ENCODE data around the gene ARHGEF1. TPM values are rescaled to one million over a fixed set of nuclear protein-coding genes. Genes with fewer than 3 reads are reported as not detected.
"Not testable (repeated sequence)": the region's sequence is repeated elsewhere in the genome, so short reads cannot be mapped to it uniquely, and the experiment has no call there.

ARHGEF1 gene
- polyA plus RNA-seq, 3 donors: 29.8 to 32.8 (median 30.4) TPM

GRCh38 chr19:41928754-41929535 is 46.0 kb downstream of the ARHGEF1 start:
- no peak for DNase-seq (ENCODE audit: low read depth in 3 of 3, low spot score in 2 of 3)

- no peak for DNase-seq (ENCODE audit: low read depth in 3 of 3, low spot score in 2 of 3)
Measured at GRCh38 chr19:41929536-41930071, 46.6 kb downstream of the ARHGEF1 start.

- no peak for DNase-seq (ENCODE audit: low read depth in 3 of 3, low spot score in 2 of 3)
Measured at GRCh38 chr19:41930322-41930722, 47.3 kb downstream of the ARHGEF1 start.

GRCh38 chr19:41930926-41931592 is 48.1 kb downstream of the ARHGEF1 start:
- DNase-seq (ENCODE audit: low read depth in 3 of 3, low spot score in 2 of 3): no peak

- no peak for DNase-seq (ENCODE audit: low read depth in 3 of 3, low spot score in 2 of 3)
Measured at GRCh38 chr19:41932259-41932719, 49.3 kb downstream of the ARHGEF1 start.

- DNase-seq (ENCODE audit: low read depth in 3 of 3, low spot score in 2 of 3): no peak
Measured at GRCh38 chr19:41932720-41933332, 49.8 kb downstream of the ARHGEF1 start.

- no peak for DNase-seq (ENCODE audit: low read depth in 3 of 3, low spot score in 2 of 3)
Measured at GRCh38 chr19:41933693-41934426, 50.9 kb downstream of the ARHGEF1 start.

GRCh38 chr19:41934849-41935374 is 51.9 kb downstream of the ARHGEF1 start:
- DNase-seq (ENCODE audit: low read depth in 3 of 3, low spot score in 2 of 3): no peak

- no peak for DNase-seq (ENCODE audit: low read depth in 3 of 3, low spot score in 2 of 3)
Measured at GRCh38 chr19:41935760-41936415, 52.9 kb downstream of the ARHGEF1 start.

GRCh38 chr19:41936416-41936850 is 53.4 kb downstream of the ARHGEF1 start:
- no peak for DNase-seq (ENCODE audit: low read depth in 3 of 3, low spot score in 2 of 3)

- no peak for DNase-seq (ENCODE audit: low read depth in 3 of 3, low spot score in 2 of 3)
Measured at GRCh38 chr19:41936961-41937360, 54.0 kb downstream of the ARHGEF1 start.

- DNase-seq (ENCODE audit: low read depth in 3 of 3, low spot score in 2 of 3): no peak
Measured at GRCh38 chr19:41937525-41938468, 54.8 kb downstream of the ARHGEF1 start.

GRCh38 chr19:41939209-41939608 is 56.2 kb downstream of the ARHGEF1 start:
- DNase-seq (ENCODE audit: low read depth in 3 of 3, low spot score in 2 of 3): not testable (repeated sequence)

GRCh38 chr19:41939861-41940730 is 57.1 kb downstream of the ARHGEF1 start:
- DNase-seq (ENCODE audit: low read depth in 3 of 3, low spot score in 2 of 3): no peak

GRCh38 chr19:41940731-41941409 is 57.9 kb downstream of the ARHGEF1 start:
- no peak for DNase-seq (ENCODE audit: low read depth in 3 of 3, low spot score in 2 of 3)

- DNase-seq (ENCODE audit: low read depth in 3 of 3, low spot score in 2 of 3): no peak
Measured at GRCh38 chr19:41941410-41942202, 58.6 kb downstream of the ARHGEF1 start.

Data from right renal cortex interstitium (tissue), 3 donors.